HepG2 (cell line): ENCODE results near the gene PRRC2A. TPM values are rescaled to one million over a fixed set of nuclear protein-coding genes. Genes with fewer than 3 reads are reported as not detected.

Source experiments
- ATAC-seq: fragments of 200-7000 bp; cut with Tn5 transposase; 3 replicates; pipeline ENCODE4 v1.9.1; 2020; ENCODE audit warnings: mild to moderate bottlenecking, moderate library complexity
- BruUV-seq: library from RNA; stranded (reverse); fragments of 400-500 nt; replicated peaks from 2 replicates; lab custom pipeline; 2021; lab: Mats Ljungman, UMichigan
- CTCF ChIA-PET: fragments of 300-600 bp; formaldehyde crosslinking; extraction: SDS; loops from one replicate; lab custom pipeline; 2021; ENCODE audit warnings: low total read pairs, inconsistent platforms, low intra/inter-chr PET ratio; lab: Yijun Ruan, JAX
- POLR2A ChIA-PET: fragments of 350-600 bp; sonication (Branson Sonifier 250); formaldehyde crosslinking; loops from one replicate; lab custom pipeline; 2020; ENCODE audit warnings: antibody characterized with exemption, inconsistent platforms; lab: Yijun Ruan, JAX
- DNase-seq: peaks from one replicate; pipeline ENCODE4 v3.0.0-alpha.2; 2015; ENCODE audit warnings: low spot score
- FAIRE-seq: peaks from 3 replicates; lab custom pipeline; 2011; peaks lifted over from hg19 to GRCh38; lab: Jason Lieb, UNC
- H2AFZ ChIP-seq: one replicate; pipeline ENCODE4 v1.6.1; 2011; ENCODE audit warnings: low read length, inconsistent platforms
- H3K27ac ChIP-seq: fragments of 300-600 bp; 3 replicates; pipeline ENCODE4 v1.8.0; 2011; ENCODE audit warnings: mixed run types, mild to moderate bottlenecking, mixed read lengths, low read length, inconsistent platforms; ENCODE audit not compliant: insufficient read depth; ENCODE audit errors: extremely low read length
- H3K27me3 ChIP-seq, 2 experiments: fragments of 200-600 bp in 1 of 2; 2 replicates in 1 of 2; 3 replicates in 1 of 2; pipeline versions ENCODE4 v1.6.0 to v1.8.0; 2011; ENCODE audit warnings: low read length in 2 of 2, mild to moderate bottlenecking in 2 of 2, moderate library complexity in 2 of 2, inconsistent platforms in 1 of 2; ENCODE audit not compliant: insufficient read depth in 2 of 2, control insufficient read depth in 1 of 2
- H3K36me3 ChIP-seq, 2 experiments: fragments of 200-600 bp in 1 of 2; replicated peaks in 1 of 2; 2 replicates in 1 of 2; 3 replicates in 1 of 2; pipeline versions ENCODE4 v1.5.1 to v1.8.0; 2011; ENCODE audit warnings: low read length in 2 of 2, inconsistent platforms in 1 of 2; ENCODE audit not compliant: insufficient read depth in 2 of 2, control insufficient read depth in 1 of 2
- H3K4me1 ChIP-seq: 2 replicates; pipeline ENCODE4 v1.5.1; 2012; ENCODE audit warnings: low read length, inconsistent platforms; ENCODE audit not compliant: insufficient read depth
- H3K4me2 ChIP-seq: 2 replicates; pipeline ENCODE4 v1.6.0; 2011; ENCODE audit warnings: low read depth, low read length, inconsistent platforms
- H3K4me3 ChIP-seq, 3 experiments: fragments of 200-600 bp in 1 of 3; sonication (generic), shearing (Covaris generic) in 1 of 3; replicated peaks in 1 of 3; 2 replicates each; pipeline ENCODE4 v1.5.1; 2011 to 2016; ENCODE audit warnings: low read length in 3 of 3, inconsistent platforms in 2 of 3, low read depth in 2 of 3, mild to moderate bottlenecking in 2 of 3, control low read depth in 1 of 3, mixed read lengths in 1 of 3; ENCODE audit not compliant: insufficient read depth in 1 of 3
- H3K79me2 ChIP-seq: one replicate; pipeline ENCODE4 v1.6.1; 2011; ENCODE audit warnings: low read length, inconsistent platforms; ENCODE audit not compliant: insufficient read depth
- H3K9ac ChIP-seq: 2 replicates; pipeline ENCODE4 v1.6.0; 2011; ENCODE audit warnings: mild to moderate bottlenecking, low read depth, low read length, inconsistent platforms; ENCODE audit not compliant: insufficient read depth
- H3K9me3 ChIP-seq: 2 replicates; pipeline ENCODE4 v1.5.1; 2012; ENCODE audit warnings: mild to moderate bottlenecking, low read length
- H4K20me1 ChIP-seq: 2 replicates; pipeline ENCODE4 v1.6.0; 2011; ENCODE audit warnings: inconsistent platforms, mild to moderate bottlenecking, low read length, moderate library complexity; ENCODE audit not compliant: insufficient read depth
- CEBPB ChIP-seq: IDR thresholded peaks from 2 replicates; pipeline ENCODE4 v1.6.1; 2011; ENCODE audit warnings: low read depth, low read length, improper control_type of control experiment, borderline replicate concordance
- EZH2 ChIP-seq: conservative IDR thresholded peaks from 2 replicates; pipeline ENCODE4 v1.6.1; 2012; ENCODE audit warnings: mild to moderate bottlenecking, low read depth, low read length, moderate library complexity
- FOXA1 ChIP-seq, 2 experiments: fragments of 450-650 bp in 1 of 2; sonication (generic) in 1 of 2; formaldehyde crosslinking in 1 of 2; IDR thresholded peaks; 2 replicates each; pipeline versions ENCODE4 v1.4.0 to v1.6.1; 2016 to 2020; ENCODE audit warnings: missing genetic modification reagents in 1 of 2
- NAIF1 ChIP-seq: sonication (generic); formaldehyde crosslinking; IDR thresholded peaks from 2 replicates; pipeline ENCODE4 v1.5.0; 2020; ENCODE audit warnings: mild to moderate bottlenecking, missing genetic modification reagents, borderline replicate concordance
- PRMT3 ChIP-seq: sonication (generic); formaldehyde crosslinking; IDR thresholded peaks from 2 replicates; pipeline ENCODE4 v1.8.1; 2022; ENCODE audit warnings: low read depth, mild to moderate bottlenecking, moderate library complexity, missing genetic modification reagents, borderline replicate concordance
- ZBTB1 ChIP-seq: sonication (generic); formaldehyde crosslinking; IDR thresholded peaks from 2 replicates; pipeline ENCODE4 v1.4.0; 2020; ENCODE audit warnings: missing genetic modification reagents, borderline replicate concordance
- ZNF260 ChIP-seq: sonication (generic); formaldehyde crosslinking; IDR thresholded peaks from 2 replicates; pipeline ENCODE4 v1.4.0; 2020; ENCODE audit warnings: missing genetic modification reagents, low read depth, mild to moderate bottlenecking, borderline replicate concordance
- WGBS: methylation state at CpG from one replicate; pipeline ENCODE4 v1.1.6; 2017; ENCODE audit warnings: low lambda C conversion rate; 5-methylcytosine and 5-hydroxymethylcytosine counted together
- in situ Hi-C: cut with HindIII; loops from 2 replicates; pipeline ENCODE4 v1.10.0; 2017; ENCODE audit warnings: low pct_unique_long_range_greater_than_20kb; ENCODE audit not compliant: extremely low pct_ligation_motif_present
- intact Hi-C: fragments of 100-400 bp; cut with micrococcal nuclease; formaldehyde crosslinking; loops from one replicate; pipeline ENCODE4 v1.10.0; 2022; ENCODE audit not compliant: unreplicated experiment
- polyA plus RNA-seq, 8 experiments: library from polyadenylated mRNA; depleted of rRNA in 3 of 8; stranded (reverse) in 7 of 8; unstranded in 1 of 8; fragments of >200 nt; fragmentation: Illumina TruSeq in 4 of 8; extraction: Trizol in 4 of 8; gene quantifications; 2 replicates each; pipeline versions ENCODE4 v1.2.1 to v1.2.3, GENCODE V29; 2011 to 2016; ENCODE audit warnings: low read depth in 4 of 8, missing spikeins in 1 of 8, mixed read lengths in 1 of 8; ENCODE audit not compliant: insufficient read depth in 1 of 8
- total RNA-seq, 5 experiments: library from RNA; depleted of rRNA; stranded (reverse); fragments of >200 nt; fragmentation: Illumina TruSeq; extraction: Trizol; gene quantifications; 2 replicates each; pipeline ENCODE4 v1.2.3, GENCODE V29; 2016; ENCODE audit warnings: low read depth in 1 of 5
- TF ChIP-seq, protein P1 (sequence below): IDR thresholded peaks from 2 replicates; pipeline ENCODE4 v1.6.1; 2016; ENCODE audit warnings: mild to moderate bottlenecking, missing biosample characterization, missing genetic modification reagents
- TF ChIP-seq, protein P2 (sequence below): sonication (generic); formaldehyde crosslinking; IDR thresholded peaks from 2 replicates; pipeline ENCODE4 v1.8.1; 2023; ENCODE audit warnings: mild to moderate bottlenecking, missing genetic modification reagents

Gene PRRC2A
- total and polyA plus RNA-seq, 2 of the 13 experiments (the other 11 are each of a cell fraction or from before 2014, with no cell fraction given) = 38.9 to 47.4 TPM

- no peaks in the 10 kb centered on the region for H3K79me2 ChIP-seq
- H3K27ac ChIP-seq = no peak overlapping the region
- ChIA-PET CTCF (interaction anchor here (1.3 to 3.2 kb wide), 3 partner anchors 19 to 1217 kb away, joined by 3 to 35 read pairs (median 5); partner anchors contain the start of gene NFKBIL1), POLR2A (interaction anchor here (1.1 to 2.8 kb wide), 4 partner anchors 19 to 124 kb away, joined by 3 to 15 read pairs (median 6); partner anchors contain the start of genes ABHD16A, DDX39B and NFKBIL1)
- BruUV-seq = no TSS peak
- H3K27me3 ChIP-seq = peaks cover 14 to 76% of the 10 kb centered on the region in 2 experiments; a peak in 4 of 5 replicates
- no peak for ATAC-seq
- in situ Hi-C loops (no loop called here), intact Hi-C loops (loop anchor here (5.0 kb wide), 1 partner anchor 32 kb away; the partner anchor contains the start of genes ATP6V1G2 and NFKBIL1)
- H3K4me2 ChIP-seq = no peak overlapping the region; the same call in 1 of the 2 replicates
- TF ChIP-seq, protein P1, sequence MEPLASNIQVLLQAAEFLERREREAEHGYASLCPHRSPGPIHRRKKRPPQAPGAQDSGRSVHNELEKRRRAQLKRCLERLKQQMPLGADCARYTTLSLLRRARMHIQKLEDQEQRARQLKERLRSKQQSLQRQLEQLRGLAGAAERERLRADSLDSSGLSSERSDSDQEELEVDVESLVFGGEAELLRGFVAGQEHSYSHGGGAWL (CRISPR knock-in tag) = no peak
- TF ChIP-seq, protein P2, sequence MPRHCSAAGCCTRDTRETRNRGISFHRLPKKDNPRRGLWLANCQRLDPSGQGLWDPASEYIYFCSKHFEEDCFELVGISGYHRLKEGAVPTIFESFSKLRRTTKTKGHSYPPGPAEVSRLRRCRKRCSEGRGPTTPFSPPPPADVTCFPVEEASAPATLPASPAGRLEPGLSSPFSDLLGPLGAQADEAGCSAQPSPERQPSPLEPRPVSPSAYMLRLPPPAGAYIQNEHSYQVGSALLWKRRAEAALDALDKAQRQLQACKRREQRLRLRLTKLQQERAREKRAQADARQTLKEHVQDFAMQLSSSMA (CRISPR knock-in tag) = 0 out of 2 replicates have a peak, but pooled peaks have one; percentile 7
- H3K4me3 ChIP-seq = no peak overlapping the region
- H3K4me1 ChIP-seq = peaks cover 25% of the 10 kb centered on the region
- no peak for FAIRE-seq
- DNase-seq = no peak
- no peaks in the 10 kb centered on the region for H3K36me3 ChIP-seq
- H4K20me1 ChIP-seq = no peaks in the 10 kb centered on the region
- no peak overlapping the region for H2AFZ ChIP-seq
- WGBS = 44% methylated on average over 8 of the region's 8 CpGs
- no peaks in the 10 kb centered on the region for H3K9me3 ChIP-seq
- no peak overlapping the region for H3K9ac ChIP-seq
These were observed 40.7 kb upstream of the PRRC2A start for GRCh38 chr6:31579546-31580437.

DNA sequence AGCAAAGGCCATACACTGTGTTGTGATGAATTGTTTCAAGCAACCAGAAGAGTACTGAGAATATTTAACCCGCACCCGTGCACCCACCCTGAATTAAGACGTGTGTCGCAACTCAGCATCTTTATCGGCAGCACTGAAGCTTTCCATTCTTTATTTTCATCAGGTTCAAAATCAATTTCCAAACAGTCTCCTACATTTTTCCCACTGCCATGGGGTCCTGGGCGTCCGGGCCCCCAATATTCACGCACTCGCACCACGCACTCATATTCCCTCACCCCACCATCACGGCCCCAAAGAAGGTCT lies 40.1 kb upstream of the PRRC2A start:
- intact Hi-C loops (loop anchor here (5.0 kb wide), 1 partner anchor 33 kb away; the partner anchor contains the start of genes ATP6V1G2 and NFKBIL1), in situ Hi-C loops (no loop called here)
- no TSS peak for BruUV-seq
- peak overlapping the region; percentile 99 for H3K4me2 ChIP-seq
- H3K27ac ChIP-seq = no peak overlapping the region
- peaks cover 25% of the 10 kb centered on the region for H3K4me1 ChIP-seq
- 55% methylated on average over 11 of the region's 11 CpGs for WGBS
- ChIA-PET POLR2A (interaction anchor here (1.1 to 2.8 kb wide), 4 partner anchors 18 to 123 kb away, joined by 3 to 15 read pairs (median 6); partner anchors contain the start of genes ABHD16A, DDX39B and NFKBIL1), CTCF (interaction anchor here (1.3 to 3.2 kb wide), 4 partner anchors 18 to 1217 kb away, joined by 3 to 35 read pairs (median 5); partner anchors contain the start of gene NFKBIL1)
- H3K36me3 ChIP-seq = no peaks in the 10 kb centered on the region
- DNase-seq (no peak), ATAC-seq (no peak), FAIRE-seq (no peak)
- H3K9ac ChIP-seq = no peak overlapping the region
- H2AFZ ChIP-seq = no peak overlapping the region
- no peaks in the 10 kb centered on the region for H3K79me2 ChIP-seq
- H3K4me3 ChIP-seq = peak overlapping the region in 2 of 3 experiments; percentile 39 to 88; a peak in 3 of 6 replicates
- no peaks in the 10 kb centered on the region for H3K9me3 ChIP-seq
- H3K27me3 ChIP-seq = peaks cover 14 to 70% of the 10 kb centered on the region in 2 experiments; a peak in 4 of 5 replicates
- TF ChIP-seq ZBTB1 (CRISPR knock-in tag) = no peak
- no peak for TF ChIP-seq ZNF260 (CRISPR knock-in tag)
- TF ChIP-seq NAIF1 (CRISPR knock-in tag) = 0 out of 2 replicates have a peak, but pooled peaks have one; percentile 7
- TF ChIP-seq CEBPB = peak; percentile 65; the same call in 1 of the 2 replicates
- TF ChIP-seq PRMT3 (CRISPR knock-in tag) = 0 out of 2 replicates have a peak, but pooled peaks have one; percentile 35
- TF ChIP-seq FOXA1 (IDR thresholded peaks at IDR 0.05) = no peak
- TF ChIP-seq FOXA1 (CRISPR knock-in tag; IDR thresholded peaks at IDR 0.05) = 0 out of 2 replicates have a peak, but pooled peaks have one; percentile 1
- TF ChIP-seq EZH2 = 0 out of 2 replicates have a peak, but pooled peaks have one; percentile 57
- no peaks in the 10 kb centered on the region for H4K20me1 ChIP-seq
